Stimulated activated CD8-positive, alpha-beta memory T cell treated with anti-CD3 and anti-CD28 coated beads, Interleukin-12 subunit alpha, Interleukin-12 subunit beta, amount 100 ng/mL, for 24 hours (primary cell): ENCODE results near the gene BDKRB2.

Experiments
- DNase-seq: peaks from one replicate; pipeline ENCODE4 v3.0.0-alpha.2; 2020; ENCODE audit errors: extremely low read depth

BDKRB2 gene

GRCh38 chr14:96198430-96199130 is 6.1 kb upstream of the BDKRB2 start:
- no peak for DNase-seq

DNA sequence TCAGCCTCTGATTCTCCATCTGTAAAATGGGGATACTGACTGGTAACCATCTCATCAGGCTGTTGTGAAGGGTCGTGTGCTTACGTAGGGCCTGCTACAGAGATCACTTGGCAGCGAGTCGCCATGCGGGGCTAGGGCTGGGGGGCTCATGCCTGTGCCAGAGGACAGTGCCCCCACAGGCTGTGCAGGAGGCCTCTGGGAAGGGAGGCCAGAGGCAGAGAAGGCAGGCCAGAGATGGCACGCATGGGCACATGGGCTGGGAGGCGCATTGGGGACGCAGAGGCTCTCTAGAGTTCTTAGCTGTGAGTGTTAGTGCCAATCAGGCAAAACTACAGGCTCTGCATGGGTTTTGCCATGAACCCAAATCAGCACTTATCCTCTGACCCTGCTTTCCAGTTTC is 3.5 kb upstream of the BDKRB2 start:
- DNase-seq = no peak

GRCh38 chr14:96201965-96202364 is 2.7 kb upstream of the BDKRB2 start:
- DNase-seq = no peak

DNA sequence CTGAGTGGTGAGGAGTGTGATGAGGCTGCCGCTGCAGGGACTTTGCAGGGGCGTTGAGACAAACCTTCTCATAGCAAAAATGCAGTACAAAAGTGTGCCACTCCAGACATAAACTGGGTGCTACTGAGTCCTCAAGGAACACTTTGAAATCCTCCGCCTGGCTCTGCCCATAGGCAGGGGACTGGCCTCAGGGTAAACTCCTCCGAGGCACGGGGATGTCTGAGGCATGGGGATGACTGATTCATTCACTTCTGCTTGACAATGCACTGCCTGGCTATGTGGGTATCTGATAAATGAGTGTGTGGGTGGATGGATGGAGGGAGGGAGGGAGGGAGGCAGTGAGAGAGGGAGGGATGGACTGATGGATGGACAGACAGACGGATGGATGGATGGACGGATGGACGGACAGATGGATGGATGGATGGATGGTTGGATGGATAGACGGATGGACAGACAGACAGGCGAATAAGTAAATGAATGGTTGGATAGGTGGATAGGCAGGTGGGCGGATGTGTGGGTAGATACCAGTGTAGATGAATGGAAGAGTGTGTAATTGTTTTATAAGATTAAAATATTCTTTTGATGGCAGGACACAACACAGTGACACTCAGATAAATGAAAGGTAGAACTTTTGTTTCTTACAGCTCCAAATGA is 2.1 kb upstream of the BDKRB2 start:
- DNase-seq = no peak

DNA sequence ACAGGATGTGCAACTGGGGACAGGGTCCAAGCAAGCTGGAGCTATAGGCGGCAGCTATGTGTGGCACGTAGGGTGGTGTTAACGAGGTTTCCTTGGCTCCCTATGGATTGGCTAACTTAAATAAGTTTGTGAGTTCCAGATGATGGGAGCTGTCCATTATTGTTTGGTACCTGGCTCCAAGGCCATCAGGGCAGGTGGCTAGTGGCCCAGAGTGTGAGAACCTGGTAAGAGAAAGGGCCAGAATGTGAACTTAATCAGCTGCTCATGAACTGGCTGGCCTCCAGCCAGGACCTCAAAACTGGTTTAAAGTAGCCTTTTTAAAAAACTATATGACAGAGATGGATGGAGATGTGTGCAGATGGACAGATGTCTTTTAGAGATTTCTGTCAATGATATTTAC is 1.5 kb upstream of the BDKRB2 start:
- DNase-seq = no peak

- no peak for DNase-seq
These were observed 1.0 kb upstream of the BDKRB2 start for GRCh38 chr14:96203635-96204034.

- no peak for DNase-seq
These were observed 679 bp downstream of the BDKRB2 start for GRCh38 chr14:96205059-96205977.

DNA sequence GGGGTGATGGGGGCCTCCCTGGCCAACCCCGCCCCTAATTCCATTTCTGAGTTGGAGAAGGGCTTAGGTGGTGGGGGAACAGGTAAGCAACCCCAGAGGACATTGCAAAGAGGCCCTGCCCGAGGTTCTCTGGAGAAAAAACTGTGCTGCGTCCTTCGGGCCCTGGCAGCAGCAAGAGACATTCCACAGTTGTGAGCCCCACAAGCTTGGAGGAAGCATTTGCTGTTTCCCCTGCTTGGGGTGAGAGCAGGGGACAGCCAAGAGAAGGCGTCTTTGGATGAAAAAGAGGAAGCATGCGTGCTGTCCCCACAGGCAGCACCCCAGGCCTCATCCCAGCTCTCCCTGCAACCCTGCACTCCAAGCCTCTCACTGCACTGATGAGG is 1.3 kb downstream of the BDKRB2 start:
- no peak for DNase-seq

DNA sequence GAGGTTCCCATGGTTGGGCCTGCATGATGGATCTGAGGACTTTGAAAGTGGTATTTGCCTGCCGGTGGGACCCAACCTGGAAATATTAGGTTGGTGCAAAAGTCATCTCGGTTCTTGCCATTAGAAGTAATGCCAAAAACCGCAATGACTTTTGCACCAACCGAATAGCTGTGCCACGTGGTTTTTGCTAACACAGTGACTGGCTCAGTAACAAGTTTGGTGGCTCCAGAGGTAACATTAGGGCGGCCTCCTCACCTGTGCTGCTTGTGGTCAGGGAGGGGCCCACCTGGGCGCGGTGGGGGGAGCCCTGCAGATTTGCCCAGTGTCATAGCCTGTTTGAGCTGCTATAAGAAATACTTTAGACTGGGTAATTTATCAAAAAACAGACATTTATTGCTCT is 1.8 kb downstream of the BDKRB2 start:
- DNase-seq = no peak

DNA sequence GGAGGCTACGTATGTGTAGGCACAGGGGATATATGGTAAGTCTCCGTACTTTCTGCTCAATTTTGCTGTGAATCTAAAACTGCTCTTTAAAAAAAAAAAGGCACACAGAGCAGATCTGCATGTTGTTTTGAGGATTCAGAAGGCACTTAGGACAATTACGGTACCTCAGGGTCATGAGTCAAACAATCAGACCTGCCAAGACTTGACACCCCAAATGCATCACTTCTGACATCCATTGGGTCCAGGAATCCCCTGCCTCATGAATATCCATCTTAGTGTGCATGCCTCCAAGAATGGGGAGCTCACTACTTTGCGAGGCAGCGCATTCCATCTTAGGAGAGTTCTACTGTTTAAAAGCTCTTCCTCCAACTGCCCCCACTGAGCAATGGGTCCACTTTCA is 3.0 kb downstream of the BDKRB2 start:
- no peak for DNase-seq

- DNase-seq = no peak
These were observed 4.1 kb downstream of the BDKRB2 start for GRCh38 chr14:96208739-96209138.

DNA sequence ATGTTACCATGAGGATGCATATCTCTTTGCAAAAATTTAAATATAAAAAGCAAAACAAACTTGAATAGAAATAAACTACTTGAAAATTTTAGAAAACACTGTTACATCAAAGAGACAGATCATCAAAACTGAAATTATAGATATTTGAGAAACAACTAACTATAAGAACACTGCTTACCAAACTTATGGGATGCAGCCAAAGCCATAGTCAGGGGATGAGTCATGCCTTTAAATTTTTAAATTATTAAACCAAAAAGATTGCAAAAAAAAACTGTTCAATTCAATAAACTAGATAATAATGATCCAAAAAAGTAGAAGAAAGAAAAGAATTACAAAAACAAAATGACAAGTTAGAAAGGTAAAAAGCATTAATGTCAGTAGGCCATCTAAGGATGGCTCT is 7.5 kb downstream of the BDKRB2 start:
- no peak for DNase-seq

DNA sequence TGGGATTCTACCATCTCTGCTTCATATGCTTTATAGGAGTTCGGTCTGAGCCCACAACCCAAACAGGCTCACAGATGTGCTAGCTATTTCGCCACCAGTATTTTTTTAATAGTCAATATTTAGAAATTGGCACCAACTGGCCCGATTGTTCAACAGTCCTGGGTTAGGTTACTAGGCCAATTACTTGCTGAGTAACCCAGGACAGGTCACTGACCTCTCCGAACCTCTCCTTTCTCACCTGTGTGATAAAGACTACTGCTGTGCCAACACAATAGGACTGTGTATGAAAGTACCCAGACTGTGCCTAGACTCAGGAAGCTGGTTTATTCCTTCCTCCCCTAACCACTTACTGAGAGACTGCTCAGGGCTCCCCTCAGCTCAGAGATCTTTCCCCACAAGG is 8.3 kb downstream of the BDKRB2 start:
- no peak for DNase-seq

GRCh38 chr14:96213871-96214465 is 9.3 kb downstream of the BDKRB2 start:
- no peak for DNase-seq

GRCh38 chr14:96214793-96215192 is 10.2 kb downstream of the BDKRB2 start:
- no peak for DNase-seq

DNA sequence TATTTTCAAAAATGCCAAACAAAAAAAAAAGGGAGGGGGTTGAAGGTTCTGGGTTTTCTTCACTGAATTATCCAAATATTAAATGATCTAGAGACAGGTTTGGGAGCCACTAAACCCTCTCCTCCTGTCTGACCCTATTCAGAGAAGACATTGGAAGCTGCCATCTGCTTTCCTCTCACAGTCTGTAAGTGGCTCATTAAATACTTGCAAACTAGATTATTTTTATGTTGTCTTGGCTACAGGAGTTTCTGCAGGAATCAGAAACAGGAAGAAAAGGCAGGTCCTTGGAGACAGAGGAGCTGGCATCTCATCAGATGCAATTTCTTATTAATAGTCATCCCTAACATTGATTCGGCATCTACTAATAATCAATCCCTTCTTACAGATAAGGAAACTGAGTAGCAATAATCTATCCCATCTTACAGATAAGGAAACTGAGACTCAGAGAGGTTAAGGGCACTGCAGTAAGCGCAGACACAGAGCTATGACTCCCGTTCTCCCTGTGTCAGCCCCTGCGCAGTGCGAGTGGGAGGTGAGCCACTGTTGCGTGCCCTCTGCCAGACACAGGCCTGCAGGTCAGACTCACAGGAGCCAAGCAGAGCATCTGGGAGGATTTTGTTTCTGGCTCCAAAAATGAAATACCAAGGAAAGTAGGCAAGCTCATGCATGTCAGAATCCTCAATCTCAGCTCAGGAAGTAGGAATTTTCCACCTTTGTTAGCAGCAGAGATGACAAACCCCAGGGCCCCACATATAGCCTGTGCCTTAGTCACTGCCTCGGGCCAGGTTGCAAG is 11.0 kb downstream of the BDKRB2 start:
- no peak for DNase-seq

- DNase-seq = no peak
These were observed 12.0 kb downstream of the BDKRB2 start for GRCh38 chr14:96216627-96217026.

- no peak for DNase-seq
These were observed 12.8 kb downstream of the BDKRB2 start for GRCh38 chr14:96217376-96217913.

- DNase-seq = no peak
These were observed 16.5 kb downstream of the BDKRB2 start for GRCh38 chr14:96221109-96221650.

DNA sequence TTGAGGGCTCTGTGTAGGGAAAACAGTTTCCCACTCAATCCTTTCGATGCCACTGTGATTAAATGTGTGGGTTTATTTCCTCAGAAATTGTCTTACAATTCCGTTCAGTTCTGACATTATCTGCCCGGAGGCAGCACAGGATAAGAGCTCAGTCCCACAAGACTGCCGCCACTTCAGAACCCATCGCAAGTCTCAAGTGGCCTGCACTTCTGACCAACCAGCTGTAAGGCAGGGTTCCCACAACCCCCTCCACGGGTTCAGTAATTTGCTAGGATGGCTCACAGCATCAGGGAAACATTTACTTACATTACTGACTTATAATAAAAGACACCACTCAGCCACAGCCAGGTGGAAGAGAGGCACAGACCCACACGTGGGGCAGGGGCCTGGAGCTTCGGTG is 17.2 kb downstream of the BDKRB2 start:
- no peak for DNase-seq
